WTC11 (cell line): ENCODE measurements around the gene ATCAY. TPM values are rescaled to one million over a fixed set of nuclear protein-coding genes. Genes with fewer than 3 reads are reported as not detected.

ENCODE experiments used
- ATAC-seq: fragments of 200-7000 bp; cut with Tn5 transposase; 2 replicates; pipeline ENCODE4 v1.10.0; 2021; ENCODE audit warnings: mild to moderate bottlenecking, moderate library complexity
- CTCF ChIA-PET: fragments of 300-600 bp; sonication (Branson Sonifier 250); formaldehyde crosslinking; loops from one replicate; lab custom pipeline; 2021; ENCODE audit warnings: antibody characterized with exemption; lab: Charles Lee
- POLR2A ChIA-PET: fragments of 350-600 bp; sonication (Branson Sonifier 250); formaldehyde crosslinking; loops from one replicate; lab custom pipeline; 2021; ENCODE audit warnings: antibody characterized with exemption; lab: Charles Lee
- DNase-seq: peaks from one replicate; pipeline ENCODE4 v3.0.0; 2021; ENCODE audit warnings: low spot score
- H3K27ac Mint-ChIP-seq: 2 replicates; pipeline ENCODE4 v1.8.0; 2021; ENCODE audit warnings: mixed read lengths
- H3K27me3 Mint-ChIP-seq: 2 replicates; pipeline ENCODE4 v1.8.0; 2021; ENCODE audit warnings: low read depth, mild to moderate bottlenecking, moderate library complexity, mixed read lengths
- H3K36me3 Mint-ChIP-seq: 2 replicates; pipeline ENCODE4 v1.8.0; 2021; ENCODE audit warnings: mixed read lengths
- H3K4me1 Mint-ChIP-seq: 2 replicates; pipeline ENCODE4 v1.8.0; 2022; ENCODE audit warnings: mixed read lengths
- H3K4me3 Mint-ChIP-seq: 2 replicates; pipeline ENCODE4 v1.8.0; 2021; ENCODE audit warnings: mild to moderate bottlenecking, moderate library complexity, mixed read lengths
- H3K9me3 Mint-ChIP-seq: 2 replicates; pipeline ENCODE4 v1.8.0; 2021; ENCODE audit warnings: mixed read lengths
- CTCF ChIP-seq: fragments of 200-600 bp; IDR thresholded peaks from 2 replicates; pipeline ENCODE4 v1.8.0; 2022; ENCODE audit warnings: antibody characterized with exemption
- E2F1 ChIP-seq: sonication (generic); formaldehyde crosslinking; IDR thresholded peaks from 2 replicates; pipeline ENCODE4 v1.8.0; 2022; ENCODE audit warnings: mild to moderate bottlenecking, missing genetic modification reagents
- FOXP1 ChIP-seq: sonication (generic); formaldehyde crosslinking; IDR thresholded peaks from 2 replicates; pipeline ENCODE4 v1.8.0; 2022; ENCODE audit warnings: missing genetic modification reagents, mild to moderate bottlenecking, moderate library complexity, borderline replicate concordance
- HMGXB4 ChIP-seq: sonication (generic); formaldehyde crosslinking; IDR thresholded peaks from 2 replicates; pipeline ENCODE4 v1.8.1; 2023; ENCODE audit warnings: mild to moderate bottlenecking, moderate library complexity, missing genetic modification reagents
- NFATC4 ChIP-seq: fragments of 250-450 bp; sonication (Bioruptor Pico); IDR thresholded peaks from 2 replicates; pipeline ENCODE4 v1.9.0; 2021; ENCODE audit warnings: mild to moderate bottlenecking
- PRDM15 ChIP-seq: sonication (generic); formaldehyde crosslinking; IDR thresholded peaks from 2 replicates; pipeline ENCODE4 v1.8.0; 2022; ENCODE audit warnings: missing genetic modification reagents
- SMAD4 ChIP-seq: sonication (generic); formaldehyde crosslinking; IDR thresholded peaks from 2 replicates; pipeline ENCODE4 v1.8.0; 2022; ENCODE audit warnings: mild to moderate bottlenecking, missing genetic modification reagents
- STAT6 ChIP-seq: sonication (generic); formaldehyde crosslinking; conservative IDR thresholded peaks from 2 replicates; pipeline ENCODE4 v1.8.1; 2023; ENCODE audit warnings: mild to moderate bottlenecking, low read depth, missing genetic modification reagents, moderate library complexity
- USF1 ChIP-seq: sonication (generic); formaldehyde crosslinking; IDR thresholded peaks from 2 replicates; pipeline ENCODE4 v1.8.0; 2022; ENCODE audit warnings: mild to moderate bottlenecking, missing genetic modification reagents
- ZNF532 ChIP-seq: fragments of 250-450 bp; sonication (Bioruptor Pico); IDR thresholded peaks from 2 replicates; pipeline ENCODE4 v1.9.0; 2021; ENCODE audit warnings: mild to moderate bottlenecking, borderline replicate concordance
- total RNA-seq: library from RNA; stranded (reverse); gene quantifications from 3 replicates; pipeline ENCODE4 v1.2.3, GENCODE V29; 2021

ATCAY gene
- total RNA-seq, 1 experiment from 2014 or later: 23.5 TPM

GRCh38 chr19:3842948-3843347 lies 37.5 kb upstream of the ATCAY start:
- no peak overlapping the region for H3K4me3 Mint-ChIP-seq
- no peak overlapping the region for H3K27ac Mint-ChIP-seq
- H3K27me3 Mint-ChIP-seq: no peaks in the 10 kb centered on the region; the same call in 1 of the 2 replicates
- ATAC-seq: no peak
- DNase-seq: no peak
- CTCF ChIA-PET: no interaction called here
- POLR2A ChIA-PET: no interaction called here
- H3K9me3 Mint-ChIP-seq: peaks cover 3% of the 10 kb centered on the region
- no peak for TF ChIP-seq SMAD4 (CRISPR knock-in tag)
- no peak for TF ChIP-seq NFATC4 (CRISPR knock-in tag)
- no peak for TF ChIP-seq STAT6
- TF ChIP-seq USF1: no peak
- TF ChIP-seq CTCF: no peak
- no peak for TF ChIP-seq PRDM15 (CRISPR knock-in tag)
- no peak for TF ChIP-seq ZNF532
- TF ChIP-seq FOXP1: no peak
- TF ChIP-seq HMGXB4 (CRISPR knock-in tag): no peak
- no peak for TF ChIP-seq E2F1 (CRISPR knock-in tag)
- H3K4me1 Mint-ChIP-seq: no peaks in the 10 kb centered on the region
- peaks cover under 1% of the 10 kb centered on the region; the same call in 1 of the 2 replicates for H3K36me3 Mint-ChIP-seq
